HEK293T (cell line): ENCODE measurements around the gene TMC6.

ENCODE experiments used
- FOXK2 ChIP-seq: fragments of 450-650 bp; IDR thresholded peaks from 2 replicates; pipeline ENCODE4 v1.6.1; 2016; ENCODE audit warnings: mild to moderate bottlenecking
- FOXM1 ChIP-seq: fragments of 450-650 bp; IDR thresholded peaks from 2 replicates; pipeline ENCODE4 v1.6.1; 2017; ENCODE audit warnings: mild to moderate bottlenecking, borderline replicate concordance
- NFRKB ChIP-seq: fragments of 450-650 bp; IDR thresholded peaks from 2 replicates; pipeline ENCODE4 v1.6.1; 2016; ENCODE audit warnings: mild to moderate bottlenecking, moderate library complexity
- SP1 ChIP-seq: fragments of 450-650 bp; IDR thresholded peaks from 2 replicates; pipeline ENCODE4 v1.6.1; 2017
- TF ChIP-seq, protein P1 (sequence below): fragments of 450-650 bp; IDR thresholded peaks from 2 replicates; pipeline ENCODE4 v1.6.1; 2016

- TF ChIP-seq NFRKB (no peak), SP1 (no peak), FOXM1 (no peak), FOXK2 (no peak)
- TF ChIP-seq, protein P1, sequence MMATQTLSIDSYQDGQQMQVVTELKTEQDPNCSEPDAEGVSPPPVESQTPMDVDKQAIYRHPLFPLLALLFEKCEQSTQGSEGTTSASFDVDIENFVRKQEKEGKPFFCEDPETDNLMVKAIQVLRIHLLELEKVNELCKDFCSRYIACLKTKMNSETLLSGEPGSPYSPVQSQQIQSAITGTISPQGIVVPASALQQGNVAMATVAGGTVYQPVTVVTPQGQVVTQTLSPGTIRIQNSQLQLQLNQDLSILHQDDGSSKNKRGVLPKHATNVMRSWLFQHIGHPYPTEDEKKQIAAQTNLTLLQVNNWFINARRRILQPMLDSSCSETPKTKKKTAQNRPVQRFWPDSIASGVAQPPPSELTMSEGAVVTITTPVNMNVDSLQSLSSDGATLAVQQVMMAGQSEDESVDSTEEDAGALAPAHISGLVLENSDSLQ = no peak
Observed at GRCh38 chr17:78089576-78090281, 38.8 kb downstream of the TMC6 start.
